Gastroesophageal sphincter (tissue), 4 donors: ENCODE data around the gene KLF5. TPM values are rescaled to one million over a fixed set of nuclear protein-coding genes. Genes with fewer than 3 reads are reported as not detected.

Source experiments
- ATAC-seq: fragments of 150-250 bp; one replicate; pipeline ENCODE4 v1.9.1; 2016; ENCODE audit warnings: mild to moderate bottlenecking, moderate library complexity
- H3K27ac ChIP-seq, 4 donors: fragments of 200-600 bp; sonication (generic) in 3 of 4; 1 replicate in 3 of 4; 2 replicates in 1 of 4; pipeline ENCODE4 v1.5.1; 2016 to 2019
- H3K27me3 ChIP-seq: fragments of 200-600 bp; sonication (generic); one replicate; pipeline ENCODE4 v1.5.1; 2019
- H3K36me3 ChIP-seq, 2 donors: fragments of 200-600 bp; sonication (generic); one replicate each; pipeline ENCODE4 v1.5.1; 2019; ENCODE audit warnings: control low read depth in 1 of 2
- H3K4me1 ChIP-seq, 3 donors: fragments of 200-600 bp; sonication (generic); 1 replicate in 2 of 3; 2 replicates in 1 of 3; pipeline ENCODE4 v1.5.1; 2016 to 2019; ENCODE audit warnings: control low read depth in 2 of 3
- H3K4me3 ChIP-seq, 2 donors: fragments of 200-600 bp; sonication (generic); one replicate each; pipeline ENCODE4 v1.5.1; 2019; ENCODE audit warnings: mild to moderate bottlenecking in 1 of 2, moderate library complexity in 1 of 2
- H3K9me3 ChIP-seq, 3 donors: fragments of 200-600 bp; sonication (generic); one replicate each; pipeline ENCODE4 v1.5.1; 2017 to 2019; ENCODE audit warnings: control low read depth in 2 of 3
- CTCF ChIP-seq, 4 experiments: fragments of 200-600 bp in 2 of 4; fragments of 450-650 bp in 2 of 4; sonication (generic) in 1 of 4; IDR thresholded peaks; one replicate each; pipeline ENCODE4 v1.5.1; 2017 to 2019; ENCODE audit warnings: antibody characterized with exemption in 4 of 4, mild to moderate bottlenecking in 2 of 4, moderate library complexity in 2 of 4
- EP300 ChIP-seq: sonication (generic); formaldehyde crosslinking; IDR thresholded peaks from one replicate; pipeline ENCODE4 v1.6.1; 2017; ENCODE audit warnings: antibody characterized with exemption, mild to moderate bottlenecking
- POLR2A ChIP-seq, 2 donors: fragments of 450-650 bp; IDR thresholded peaks; one replicate each; pipeline ENCODE4 v1.6.1; 2017; ENCODE audit warnings: antibody characterized with exemption in 2 of 2, mild to moderate bottlenecking in 2 of 2, moderate library complexity in 1 of 2
- POLR2AphosphoS5 ChIP-seq: sonication (generic); formaldehyde crosslinking; IDR thresholded peaks from one replicate; pipeline ENCODE4 v1.6.1; 2017; ENCODE audit warnings: antibody characterized with exemption
- WGBS, 2 donors: methylation state at CpG; one replicate each; pipeline ENCODE4 v1.1.5; 2018; ENCODE audit warnings: low coverage in 1 of 2; 5-methylcytosine and 5-hydroxymethylcytosine counted together
- total RNA-seq, 4 donors: library from RNA; depleted of rRNA; stranded (reverse); fragments of >200 nt; gene quantifications; one replicate each; pipeline ENCODE4 v1.1.0, GENCODE V29; 2016

Gene KLF5
- total RNA-seq, 4 donors from 2014 or later = 2.5 to 22.7 (median 4.9) TPM

- H3K4me3 ChIP-seq = no peak overlapping the region
- no peak overlapping the region for H3K27ac ChIP-seq
- TF ChIP-seq EP300 (no peak), CTCF (IDR thresholded peaks at IDR 0.05) (no peak), POLR2AphosphoS5 (no peak)
- H3K9me3 ChIP-seq = no peaks in the 10 kb centered on the region
- WGBS, 2 donors = 76 to 94% methylated on average over 2 of the region's 2 CpGs
- H3K27me3 ChIP-seq = no peaks in the 10 kb centered on the region
- ATAC-seq = no peak
- no peaks in the 10 kb centered on the region for H3K4me1 ChIP-seq
- H3K36me3 ChIP-seq = no peaks in the 10 kb centered on the region
Observed at GRCh38 chr13:73034901-73035300, 23.9 kb upstream of the KLF5 start.

- 52 to 71% methylated on average over 2 of the region's 2 CpGs for WGBS, 2 donors
- TF ChIP-seq POLR2AphosphoS5 = no peak
- no peak for TF ChIP-seq CTCF (IDR thresholded peaks at IDR 0.05)
- no peak for TF ChIP-seq EP300
- TF ChIP-seq POLR2A (IDR thresholded peaks at IDR 0.05) = no peak
- no peak overlapping the region for H3K4me3 ChIP-seq
- no peaks in the 10 kb centered on the region for H3K36me3 ChIP-seq
- ATAC-seq = no peak
- H3K4me1 ChIP-seq = no peaks in the 10 kb centered on the region
- no peak overlapping the region for H3K27ac ChIP-seq
- no peaks in the 10 kb centered on the region for H3K9me3 ChIP-seq
- no peaks in the 10 kb centered on the region for H3K27me3 ChIP-seq
Observed at GRCh38 chr13:73035660-73036059, 23.1 kb upstream of the KLF5 start.

- TF ChIP-seq EP300 = no peak
- TF ChIP-seq POLR2A (IDR thresholded peaks at IDR 0.05) = no peak
- TF ChIP-seq CTCF (IDR thresholded peaks at IDR 0.05) = no peak
- TF ChIP-seq POLR2AphosphoS5 = no peak
- Histone ChIP-seq H3K36me3 (no peaks in the 10 kb centered on the region), H3K4me1 (no peaks in the 10 kb centered on the region), H3K9me3 (no peaks in the 10 kb centered on the region), H3K27me3 (no peaks in the 10 kb centered on the region), H3K4me3 (no peak overlapping the region), H3K27ac (no peak overlapping the region)
- 89 to 100% methylated on average over 1 to 4 of the region's 4 CpGs for WGBS, 2 donors
- no peak for ATAC-seq
Observed at GRCh38 chr13:73036566-73036965, 22.2 kb upstream of the KLF5 start.

GRCh38 chr13:73038064-73038463 is 20.7 kb upstream of the KLF5 start:
- no peaks in the 10 kb centered on the region for H3K36me3 ChIP-seq

More at GRCh38 chr13:73038064-73038463, 20.7 kb upstream of the KLF5 start:
- Histone ChIP-seq H3K4me3 (no peak overlapping the region), H3K9me3 (no peaks in the 10 kb centered on the region), H3K27me3 (no peaks in the 10 kb centered on the region), H3K27ac (no peak overlapping the region), H3K4me1 (no peaks in the 10 kb centered on the region)
- TF ChIP-seq CTCF (IDR thresholded peaks at IDR 0.05) = no peak
- no peak for TF ChIP-seq EP300
- TF ChIP-seq POLR2AphosphoS5 = no peak
- no peak for TF ChIP-seq POLR2A (IDR thresholded peaks at IDR 0.05)
- ATAC-seq = no peak
